PC-9 (cell line): Measurements from ENCODE around the gene GLB1L. TPM values are rescaled to one million over a fixed set of nuclear protein-coding genes. Genes with fewer than 3 reads are reported as not detected.
A peak's percentile ranks its signal among the peaks of the same experiment; 100 is the strongest.

Experiments
- BruUV-seq: library from RNA; stranded (reverse); fragments of 400-500 nt; replicated peaks from 2 replicates; lab custom pipeline; 2021; lab: Mats Ljungman, UMichigan
- CTCF ChIA-PET: fragments of 300-600 bp; sonication (Branson Sonifier 250); formaldehyde crosslinking; loops from one replicate; lab custom pipeline; 2022; ENCODE audit warnings: antibody characterized with exemption; lab: Charles Lee
- POLR2A ChIA-PET: fragments of 300-600 bp; sonication (Branson Sonifier 250); formaldehyde crosslinking; loops from one replicate; lab custom pipeline; 2022; ENCODE audit warnings: antibody characterized with exemption; ENCODE audit not compliant: unreplicated experiment; lab: Charles Lee
- DNase-seq, 2 experiments: peaks; one replicate each; pipeline versions ENCODE4 v3.0.0 to v3.0.0-alpha.2; 2015 to 2022; ENCODE audit warnings: mixed read lengths in 1 of 2
- H2AFZ ChIP-seq: fragments of 200-600 bp; sonication (generic); 2 replicates; pipeline ENCODE4 v1.8.1; 2017; ENCODE audit warnings: antibody characterized with exemption
- H3F3A ChIP-seq: fragments of 200-600 bp; sonication (generic); 2 replicates; pipeline ENCODE4 v1.8.1; 2017; ENCODE audit warnings: antibody characterized with exemption, mild to moderate bottlenecking, low read depth; ENCODE audit not compliant: insufficient read depth
- H3K27ac ChIP-seq: fragments of 200-600 bp; sonication (generic); 2 replicates; pipeline ENCODE4 v1.6.1; 2016; ENCODE audit warnings: mixed run types
- H3K27me3 ChIP-seq: fragments of 200-600 bp; sonication (generic); 2 replicates; pipeline ENCODE4 v1.6.1; 2016; ENCODE audit warnings: low read depth, mixed run types; ENCODE audit not compliant: insufficient read depth
- H3K36me3 ChIP-seq: fragments of 200-600 bp; sonication (generic); 2 replicates; pipeline ENCODE4 v1.6.1; 2016; ENCODE audit warnings: low read depth, mixed run types
- H3K4me1 ChIP-seq: fragments of 200-600 bp; sonication (generic); replicated peaks from 2 replicates; pipeline ENCODE4 v1.6.1; 2016; ENCODE audit warnings: mixed run types; ENCODE audit not compliant: insufficient read depth
- H3K4me2 ChIP-seq: fragments of 200-600 bp; sonication (generic); 2 replicates; pipeline ENCODE4 v1.6.1; 2017; ENCODE audit warnings: mixed run types
- H3K4me3 ChIP-seq: fragments of 200-600 bp; sonication (generic); 2 replicates; pipeline ENCODE4 v1.6.1; 2016; ENCODE audit warnings: mixed run types
- H3K79me2 ChIP-seq: fragments of 200-600 bp; sonication (generic); 2 replicates; pipeline ENCODE4 v1.6.1; 2017; ENCODE audit warnings: low read depth, mixed run types
- H3K9me2 ChIP-seq: fragments of 200-600 bp; sonication (generic); 2 replicates; pipeline ENCODE4 v1.8.1; 2017; ENCODE audit warnings: mild to moderate bottlenecking; ENCODE audit not compliant: insufficient read depth
- H3K9me3 ChIP-seq: fragments of 200-600 bp; sonication (generic); 2 replicates; pipeline ENCODE4 v1.8.1; 2016; ENCODE audit warnings: low read depth; ENCODE audit not compliant: insufficient read depth
- H4K20me1 ChIP-seq: fragments of 200-600 bp; sonication (generic); 2 replicates; pipeline ENCODE4 v1.8.1; 2017; ENCODE audit not compliant: insufficient read depth
- CTCF ChIP-seq: fragments of 200-600 bp; sonication (generic); conservative IDR thresholded peaks from 2 replicates; pipeline ENCODE4 v1.6.1; 2017; ENCODE audit warnings: mixed run types, antibody characterized with exemption, mild to moderate bottlenecking, moderate library complexity
- EZH2 ChIP-seq: fragments of 200-600 bp; sonication (generic); IDR thresholded peaks from 2 replicates; pipeline ENCODE4 v1.8.0; 2017; ENCODE audit warnings: antibody characterized with exemption, low read depth
- intact Hi-C: fragments of 100-400 bp; cut with micrococcal nuclease; formaldehyde crosslinking; loops from one replicate; pipeline ENCODE4 v1.10.0; 2022; ENCODE audit not compliant: unreplicated experiment
- total RNA-seq: library from RNA; stranded (reverse); gene quantifications from 2 replicates; pipeline ENCODE4 v1.2.3, GENCODE V29; 2021

The GLB1L gene
- total RNA-seq, 1 experiment from 2014 or later, result 10.8 TPM

- intact Hi-C loops, result loop anchor here (1.0 to 2.0 kb wide), 3 partner anchors 30 to 72 kb away; partner anchors contain the start of genes CNPPD1, DNAJB2 and NHEJ1
Measured at GRCh38 chr2:219206328-219207133, 38.7 kb downstream of the GLB1L start, which contains the start of gene ZFAND2B. Gene ZFAND2B, plus strand, starts transcription at chr2:219206782. Its CDS starts 206 bp downstream, at chr2:219206988.

GRCh38 chr2:219205981-219206327, 39.3 kb downstream of the GLB1L start:
- peaks cover 18% of the 10 kb centered on the region for H3K4me1 ChIP-seq
- ChIA-PET CTCF (no interaction called here), POLR2A (interaction anchor here (0.6 to 0.7 kb wide), 5 partner anchors 13 to 437 kb away, joined by 3 to 14 read pairs (median 5); partner anchors contain the start of gene CNPPD1)
- peak overlapping the region; percentile 78 for H3K4me3 ChIP-seq
- no peaks in the 10 kb centered on the region for H3K27me3 ChIP-seq
- H3K36me3 ChIP-seq, result no peaks in the 10 kb centered on the region
- no peaks in the 10 kb centered on the region for H3K79me2 ChIP-seq
- TF ChIP-seq EZH2, result no peak
- no peak for TF ChIP-seq CTCF
- peaks cover 14% of the 10 kb centered on the region; the same call in 1 of the 2 replicates for H3F3A ChIP-seq
- no peaks in the 10 kb centered on the region for H3K9me2 ChIP-seq
- intact Hi-C loops, result loop anchor here (1.0 to 2.0 kb wide), 3 partner anchors 29 to 73 kb away; partner anchors contain the start of genes CNPPD1, DNAJB2 and NHEJ1
- H3K9me3 ChIP-seq, result no peaks in the 10 kb centered on the region
- peak overlapping the region; percentile 80 for H2AFZ ChIP-seq
- peak overlapping the region; percentile 40 for H3K27ac ChIP-seq
- BruUV-seq, result TSS peak; percentile 66
- H3K4me2 ChIP-seq, result peak overlapping the region; percentile 100
- DNase-seq, result no peak
- no peaks in the 10 kb centered on the region for H4K20me1 ChIP-seq

More at GRCh38 chr2:219206328-219207133, 38.7 kb downstream of the GLB1L start, which contains the start of gene ZFAND2B:
- H3K4me2 ChIP-seq, result peak within 1 kb of the TSS; percentile 100
- peak within 1 kb of the TSS; percentile 40 for H3K27ac ChIP-seq
- H3K27me3 ChIP-seq, result no peaks in the 10 kb centered on the region
- no TSS peak for BruUV-seq
- ChIA-PET POLR2A (interaction anchor here (0.5 to 0.8 kb wide), 8 partner anchors 11 to 437 kb away, joined by 3 to 14 read pairs (median 4); partner anchors contain the start of genes ATG9A and CNPPD1), CTCF (interaction anchor here (0.6 to 0.7 kb wide), 2 partner anchors 10 to 131 kb away, joined by 3 to 9 read pairs; no protein-coding TSS in a partner anchor)
- no peaks in the 10 kb centered on the region for H3K36me3 ChIP-seq
- H3K9me2 ChIP-seq, result no peaks in the 10 kb centered on the region
- DNase-seq, result peak; percentile 76 to 96
- peak within 1 kb of the TSS; percentile 78 for H3K4me3 ChIP-seq
- peak within 1 kb of the TSS; percentile 80 for H2AFZ ChIP-seq
- no peaks in the 10 kb centered on the region for H3K79me2 ChIP-seq
- TF ChIP-seq EZH2 (no peak), CTCF (no peak)
- peaks cover 14% of the 10 kb centered on the region; the same call in 1 of the 2 replicates for H3F3A ChIP-seq
- H3K4me1 ChIP-seq, result peaks cover 18% of the 10 kb centered on the region
- no peaks in the 10 kb centered on the region for H4K20me1 ChIP-seq
- H3K9me3 ChIP-seq, result no peaks in the 10 kb centered on the region

DNA sequence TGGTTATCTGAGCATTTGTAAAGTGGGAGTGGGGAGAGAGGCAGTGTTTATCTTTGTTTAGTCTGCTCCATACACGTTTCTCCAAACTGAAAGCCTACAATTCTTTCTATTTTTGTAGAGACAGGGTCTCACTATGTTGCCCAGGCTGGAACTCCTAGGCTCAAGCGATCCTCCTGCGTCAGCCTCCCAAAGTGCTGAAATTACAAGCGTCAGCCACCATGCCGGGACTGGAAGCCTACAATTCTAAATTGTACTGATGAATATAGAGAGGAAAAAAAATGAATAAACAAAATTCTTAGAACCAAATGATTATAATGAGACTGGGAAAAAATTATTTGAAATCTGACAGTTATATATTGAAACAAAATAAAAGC, 40.1 kb downstream of the GLB1L start:
- H3K79me2 ChIP-seq, result no peaks in the 10 kb centered on the region
- H3K9me2 ChIP-seq, result no peaks in the 10 kb centered on the region
- H4K20me1 ChIP-seq, result no peaks in the 10 kb centered on the region
- no peak for DNase-seq
- no peaks in the 10 kb centered on the region for H3K9me3 ChIP-seq
- intact Hi-C loops, result no loop called here
- H3F3A ChIP-seq, result peaks cover 14% of the 10 kb centered on the region; the same call in 1 of the 2 replicates
- no peak overlapping the region for H3K27ac ChIP-seq
- POLR2A ChIA-PET, result no interaction called here
- H3K4me2 ChIP-seq, result no peak overlapping the region
- no peak overlapping the region for H2AFZ ChIP-seq
- peaks cover 18% of the 10 kb centered on the region for H3K4me1 ChIP-seq
- TF ChIP-seq EZH2 (no peak), CTCF (no peak)
- H3K4me3 ChIP-seq, result no peak overlapping the region
- CTCF ChIA-PET, result interaction anchor here (0.7 kb wide), 1 partner anchor 31 kb away, joined by 3 read pairs; no protein-coding TSS in a partner anchor
- no TSS peak for BruUV-seq
- no peaks in the 10 kb centered on the region for H3K36me3 ChIP-seq
- no peaks in the 10 kb centered on the region for H3K27me3 ChIP-seq
